HepG2 (cell line): ENCODE measurements around the gene UTP3. TPM values are rescaled to one million over a fixed set of nuclear protein-coding genes. Genes with fewer than 3 reads are reported as not detected.

Experiments
- ATAC-seq: fragments of 200-7000 bp; cut with Tn5 transposase; 3 replicates; pipeline ENCODE4 v1.9.1; 2020; ENCODE audit warnings: mild to moderate bottlenecking, moderate library complexity
- BruUV-seq: library from RNA; stranded (reverse); fragments of 400-500 nt; replicated peaks from 2 replicates; lab custom pipeline; 2021; lab: Mats Ljungman, UMichigan
- CTCF ChIA-PET: fragments of 300-600 bp; formaldehyde crosslinking; extraction: SDS; loops from one replicate; lab custom pipeline; 2021; ENCODE audit warnings: low total read pairs, inconsistent platforms, low intra/inter-chr PET ratio; lab: Yijun Ruan, JAX
- POLR2A ChIA-PET: fragments of 350-600 bp; sonication (Branson Sonifier 250); formaldehyde crosslinking; loops from one replicate; lab custom pipeline; 2020; ENCODE audit warnings: antibody characterized with exemption, inconsistent platforms; lab: Yijun Ruan, JAX
- DNase-seq: peaks from one replicate; pipeline ENCODE4 v3.0.0-alpha.2; 2015; ENCODE audit warnings: low spot score
- FAIRE-seq: peaks from 3 replicates; lab custom pipeline; 2011; peaks lifted over from hg19 to GRCh38; lab: Jason Lieb, UNC
- H2AFZ ChIP-seq: one replicate; pipeline ENCODE4 v1.6.1; 2011; ENCODE audit warnings: low read length, inconsistent platforms
- H3K27ac ChIP-seq: fragments of 300-600 bp; 3 replicates; pipeline ENCODE4 v1.8.0; 2011; ENCODE audit warnings: mixed run types, mild to moderate bottlenecking, mixed read lengths, low read length, inconsistent platforms; ENCODE audit not compliant: insufficient read depth; ENCODE audit errors: extremely low read length
- H3K27me3 ChIP-seq, 2 experiments: fragments of 200-600 bp in 1 of 2; 2 replicates in 1 of 2; 3 replicates in 1 of 2; pipeline versions ENCODE4 v1.6.0 to v1.8.0; 2011; ENCODE audit warnings: low read length in 2 of 2, mild to moderate bottlenecking in 2 of 2, moderate library complexity in 2 of 2, inconsistent platforms in 1 of 2; ENCODE audit not compliant: insufficient read depth in 2 of 2, control insufficient read depth in 1 of 2
- H3K36me3 ChIP-seq, 2 experiments: fragments of 200-600 bp in 1 of 2; replicated peaks in 1 of 2; 2 replicates in 1 of 2; 3 replicates in 1 of 2; pipeline versions ENCODE4 v1.5.1 to v1.8.0; 2011; ENCODE audit warnings: low read length in 2 of 2, inconsistent platforms in 1 of 2; ENCODE audit not compliant: insufficient read depth in 2 of 2, control insufficient read depth in 1 of 2
- H3K4me1 ChIP-seq: 2 replicates; pipeline ENCODE4 v1.5.1; 2012; ENCODE audit warnings: low read length, inconsistent platforms; ENCODE audit not compliant: insufficient read depth
- H3K4me2 ChIP-seq: 2 replicates; pipeline ENCODE4 v1.6.0; 2011; ENCODE audit warnings: low read depth, low read length, inconsistent platforms
- H3K4me3 ChIP-seq, 3 experiments: fragments of 200-600 bp in 1 of 3; sonication (generic), shearing (Covaris generic) in 1 of 3; replicated peaks in 1 of 3; 2 replicates each; pipeline ENCODE4 v1.5.1; 2011 to 2016; ENCODE audit warnings: low read length in 3 of 3, inconsistent platforms in 2 of 3, low read depth in 2 of 3, mild to moderate bottlenecking in 2 of 3, control low read depth in 1 of 3, mixed read lengths in 1 of 3; ENCODE audit not compliant: insufficient read depth in 1 of 3
- H3K79me2 ChIP-seq: one replicate; pipeline ENCODE4 v1.6.1; 2011; ENCODE audit warnings: low read length, inconsistent platforms; ENCODE audit not compliant: insufficient read depth
- H3K9ac ChIP-seq: 2 replicates; pipeline ENCODE4 v1.6.0; 2011; ENCODE audit warnings: mild to moderate bottlenecking, low read depth, low read length, inconsistent platforms; ENCODE audit not compliant: insufficient read depth
- H3K9me3 ChIP-seq: 2 replicates; pipeline ENCODE4 v1.5.1; 2012; ENCODE audit warnings: mild to moderate bottlenecking, low read length
- H4K20me1 ChIP-seq: 2 replicates; pipeline ENCODE4 v1.6.0; 2011; ENCODE audit warnings: inconsistent platforms, mild to moderate bottlenecking, low read length, moderate library complexity; ENCODE audit not compliant: insufficient read depth
- ATRX ChIP-seq: sonication (generic); formaldehyde crosslinking; IDR thresholded peaks from 2 replicates; pipeline ENCODE4 v1.4.0; 2020; ENCODE audit warnings: missing genetic modification reagents, borderline replicate concordance
- CCAR2 ChIP-seq: fragments of 200-400 bp; formaldehyde crosslinking; optimal IDR thresholded peaks from 2 replicates; pipeline ENCODE3; 2018; ENCODE audit warnings: low read depth, mild to moderate bottlenecking, low read length, moderate library complexity
- CEBPB ChIP-seq: IDR thresholded peaks from 2 replicates; pipeline ENCODE4 v1.6.1; 2011; ENCODE audit warnings: low read depth, low read length, improper control_type of control experiment, borderline replicate concordance
- CEBPG ChIP-seq: IDR thresholded peaks from 2 replicates; pipeline ENCODE4 v1.6.1; 2016
- DPF2 ChIP-seq: sonication (generic); formaldehyde crosslinking; IDR thresholded peaks from 2 replicates; pipeline ENCODE4 v1.4.0; 2020; ENCODE audit warnings: mild to moderate bottlenecking, low read depth, missing genetic modification reagents, borderline replicate concordance
- ISX ChIP-seq: sonication (generic); formaldehyde crosslinking; conservative IDR thresholded peaks from 2 replicates; pipeline ENCODE4 v1.5.0; 2020; ENCODE audit warnings: missing genetic modification reagents
- MAZ ChIP-seq, 2 experiments: sonication (generic) in 1 of 2; formaldehyde crosslinking in 1 of 2; IDR thresholded peaks; 2 replicates each; pipeline versions ENCODE4 v1.5.0 to v1.6.1; 2012 to 2020; ENCODE audit warnings: low read depth in 2 of 2, mild to moderate bottlenecking in 2 of 2, borderline replicate concordance in 1 of 2, improper control_type of control experiment in 1 of 2, low read length in 1 of 2, missing genetic modification reagents in 1 of 2, moderate library complexity in 1 of 2
- NR2F1 ChIP-seq, 2 experiments: fragments of 450-650 bp in 1 of 2; formaldehyde crosslinking in 1 of 2; IDR thresholded peaks; 2 replicates each; pipeline versions ENCODE4 v1.5.0 to v1.6.1; 2016 to 2020; ENCODE audit warnings: mild to moderate bottlenecking in 1 of 2, missing compliant biosample characterization in 1 of 2, missing genetic modification reagents in 1 of 2, moderate library complexity in 1 of 2
- RARA ChIP-seq: IDR thresholded peaks from 2 replicates; pipeline ENCODE4 v1.6.1; 2016; ENCODE audit warnings: missing genetic modification reagents, missing compliant biosample characterization
- RELA ChIP-seq: sonication (generic); formaldehyde crosslinking; IDR thresholded peaks from 2 replicates; pipeline ENCODE4 v1.4.0; 2020; ENCODE audit warnings: missing genetic modification reagents
- SIX1 ChIP-seq: sonication (generic); formaldehyde crosslinking; IDR thresholded peaks from 2 replicates; pipeline ENCODE4 v1.4.0; 2020; ENCODE audit warnings: missing genetic modification reagents, borderline replicate concordance
- TAF1 ChIP-seq: sonication (generic); formaldehyde crosslinking; IDR thresholded peaks from 2 replicates; pipeline ENCODE4 v1.4.0; 2020; ENCODE audit warnings: missing genetic modification reagents
- TGIF2 ChIP-seq: IDR thresholded peaks from 2 replicates; pipeline ENCODE4 v1.6.1; 2016; ENCODE audit warnings: control low read depth, missing compliant biosample characterization
- ZC3H13 ChIP-seq: sonication (generic); formaldehyde crosslinking; IDR thresholded peaks from 2 replicates; pipeline ENCODE4 v1.8.1; 2023; ENCODE audit warnings: mild to moderate bottlenecking, missing genetic modification reagents, moderate library complexity
- ZMYM4 ChIP-seq: sonication (generic); formaldehyde crosslinking; IDR thresholded peaks from 2 replicates; pipeline ENCODE4 v1.8.1; 2023; ENCODE audit warnings: mild to moderate bottlenecking, missing genetic modification reagents
- ZNF282 ChIP-seq: fragments of 450-650 bp; IDR thresholded peaks from 2 replicates; pipeline ENCODE4 v1.6.1; 2018; ENCODE audit not compliant: partially characterized antibody
- ZNF367 ChIP-seq: sonication (generic); formaldehyde crosslinking; IDR thresholded peaks from 2 replicates; pipeline ENCODE4 v1.4.0; 2020; ENCODE audit warnings: missing genetic modification reagents, borderline replicate concordance
- ZSCAN21 ChIP-seq: sonication (generic); formaldehyde crosslinking; IDR thresholded peaks from 2 replicates; pipeline ENCODE4 v1.8.0; 2022; ENCODE audit warnings: mild to moderate bottlenecking, missing genetic modification reagents, moderate library complexity, borderline replicate concordance
- WGBS: methylation state at CpG from one replicate; pipeline ENCODE4 v1.1.6; 2017; ENCODE audit warnings: low lambda C conversion rate; 5-methylcytosine and 5-hydroxymethylcytosine counted together
- in situ Hi-C: cut with HindIII; loops from 2 replicates; pipeline ENCODE4 v1.10.0; 2017; ENCODE audit warnings: low pct_unique_long_range_greater_than_20kb; ENCODE audit not compliant: extremely low pct_ligation_motif_present
- intact Hi-C: fragments of 100-400 bp; cut with micrococcal nuclease; formaldehyde crosslinking; loops from one replicate; pipeline ENCODE4 v1.10.0; 2022; ENCODE audit not compliant: unreplicated experiment
- polyA plus RNA-seq, 8 experiments: library from polyadenylated mRNA; depleted of rRNA in 3 of 8; stranded (reverse) in 7 of 8; unstranded in 1 of 8; fragments of >200 nt; fragmentation: Illumina TruSeq in 4 of 8; extraction: Trizol in 4 of 8; gene quantifications; 2 replicates each; pipeline versions ENCODE4 v1.2.1 to v1.2.3, GENCODE V29; 2011 to 2016; ENCODE audit warnings: low read depth in 4 of 8, missing spikeins in 1 of 8, mixed read lengths in 1 of 8; ENCODE audit not compliant: insufficient read depth in 1 of 8
- total RNA-seq, 5 experiments: library from RNA; depleted of rRNA; stranded (reverse); fragments of >200 nt; fragmentation: Illumina TruSeq; extraction: Trizol; gene quantifications; 2 replicates each; pipeline ENCODE4 v1.2.3, GENCODE V29; 2016; ENCODE audit warnings: low read depth in 1 of 5
- TF ChIP-seq, protein P1 (sequence below): sonication (generic); formaldehyde crosslinking; IDR thresholded peaks from 2 replicates; pipeline ENCODE4 v1.4.0; 2020; ENCODE audit warnings: missing genetic modification reagents, mild to moderate bottlenecking, borderline replicate concordance

UTP3 gene
- total and polyA plus RNA-seq, 2 of the 13 experiments (the other 11 are each of a cell fraction or from before 2014, with no cell fraction given) = 6.9 to 19.5 TPM

- TF ChIP-seq, protein P1, sequence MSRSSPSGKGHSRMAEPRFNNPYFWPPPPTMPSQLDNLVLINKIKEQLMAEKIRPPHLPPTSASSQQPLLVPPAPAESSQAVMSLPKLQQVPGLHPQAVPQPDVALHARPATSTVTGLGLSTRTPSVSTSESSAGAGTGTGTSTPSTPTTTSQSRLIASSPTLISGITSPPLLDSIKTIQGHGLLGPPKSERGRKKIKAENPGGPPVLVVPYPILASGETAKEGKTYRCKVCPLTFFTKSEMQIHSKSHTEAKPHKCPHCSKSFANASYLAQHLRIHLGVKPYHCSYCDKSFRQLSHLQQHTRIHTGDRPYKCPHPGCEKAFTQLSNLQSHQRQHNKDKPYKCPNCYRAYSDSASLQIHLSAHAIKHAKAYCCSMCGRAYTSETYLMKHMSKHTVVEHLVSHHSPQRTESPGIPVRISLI (CRISPR knock-in tag) = peak; percentile 90
- TF ChIP-seq CEBPG (CRISPR knock-in tag) (peak; percentile 84), ZMYM4 (CRISPR knock-in tag) (0 out of 2 replicates have a peak, but pooled peaks have one; percentile 33), RARA (CRISPR knock-in tag) (peak; percentile 35; the same call in 1 of the 2 replicates), NR2F1 (CRISPR knock-in tag; IDR thresholded peaks at IDR 0.05) (peak; percentile 35 to 46; a peak in 1 of 4 replicates), CEBPB (peak; percentile 81)
These were observed 47.6 kb downstream of the UTP3 start (continued) for GRCh38 chr4:70735915-70736314.

- Histone ChIP-seq H3K4me3 (no peak overlapping the region), H3K4me2 (no peak overlapping the region), H3K9ac (no peak overlapping the region), H3K27ac (no peak overlapping the region), H3K4me1 (peaks cover 36% of the 10 kb centered on the region), H3K9me3 (no peaks in the 10 kb centered on the region), H4K20me1 (no peaks in the 10 kb centered on the region), H3K36me3 (no peaks in the 10 kb centered on the region), H3K79me2 (peaks cover 4% of the 10 kb centered on the region)
- intact Hi-C loops (no loop called here), in situ Hi-C loops (no loop called here)
- no TSS peak for BruUV-seq
- ATAC-seq = no peak
- FAIRE-seq = no peak
- no peak for DNase-seq
- CTCF ChIA-PET = no interaction called here
- WGBS = 100% methylated on average over 1 of the region's 1 CpG
- POLR2A ChIA-PET = no interaction called here
- TF ChIP-seq MAZ (IDR thresholded peaks at IDR 0.05; ENCODE audit: borderline replicate concordance, low read depth, low read length) (no peak), MAZ (CRISPR knock-in tag; IDR thresholded peaks at IDR 0.05; ENCODE audit: low read depth) (no peak), ATRX (no peak), ZNF367 (CRISPR knock-in tag) (no peak), ZC3H13 (CRISPR knock-in tag) (no peak), TAF1 (CRISPR knock-in tag) (no peak), DPF2 (CRISPR knock-in tag) (no peak), SIX1 (CRISPR knock-in tag) (no peak), ZNF282 (no peak), ISX (no peak), RELA (CRISPR knock-in tag) (no peak), CCAR2 (no peak), ZSCAN21 (CRISPR knock-in tag) (no peak), TGIF2 (no peak)
- TF ChIP-seq, all 625 proteins: peak for 0
- Histone ChIP-seq H2AFZ (no peak overlapping the region), H3K27me3 (no peaks in the 10 kb centered on the region)
These were observed 48.7 kb downstream of the UTP3 start for GRCh38 chr4:70737006-70737405.
